Mesenteric fat pad (tissue), 1 donor: ENCODE measurements around the gene SMC6. TPM values are rescaled to one million over a fixed set of nuclear protein-coding genes. Genes with fewer than 3 reads are reported as not detected.

ENCODE experiments used
- DNase-seq: peaks from one replicate; pipeline ENCODE4 v3.0.0-alpha.2; 2020; ENCODE audit warnings: low spot score
- total RNA-seq: library from RNA; stranded (reverse); fragmentation: NEBNext Ultra II Directional; extraction: Animal tissue kit (Norgen Biotek cat#: 25700); gene quantifications from one replicate; pipeline ENCODE4 v1.2.1, GENCODE V29; 2021
- donor health status: DM: yes; HTN: yes; CAD: no.

The SMC6 gene
- total RNA-seq, 1 donor from 2014 or later = 10.9 TPM

DNA sequence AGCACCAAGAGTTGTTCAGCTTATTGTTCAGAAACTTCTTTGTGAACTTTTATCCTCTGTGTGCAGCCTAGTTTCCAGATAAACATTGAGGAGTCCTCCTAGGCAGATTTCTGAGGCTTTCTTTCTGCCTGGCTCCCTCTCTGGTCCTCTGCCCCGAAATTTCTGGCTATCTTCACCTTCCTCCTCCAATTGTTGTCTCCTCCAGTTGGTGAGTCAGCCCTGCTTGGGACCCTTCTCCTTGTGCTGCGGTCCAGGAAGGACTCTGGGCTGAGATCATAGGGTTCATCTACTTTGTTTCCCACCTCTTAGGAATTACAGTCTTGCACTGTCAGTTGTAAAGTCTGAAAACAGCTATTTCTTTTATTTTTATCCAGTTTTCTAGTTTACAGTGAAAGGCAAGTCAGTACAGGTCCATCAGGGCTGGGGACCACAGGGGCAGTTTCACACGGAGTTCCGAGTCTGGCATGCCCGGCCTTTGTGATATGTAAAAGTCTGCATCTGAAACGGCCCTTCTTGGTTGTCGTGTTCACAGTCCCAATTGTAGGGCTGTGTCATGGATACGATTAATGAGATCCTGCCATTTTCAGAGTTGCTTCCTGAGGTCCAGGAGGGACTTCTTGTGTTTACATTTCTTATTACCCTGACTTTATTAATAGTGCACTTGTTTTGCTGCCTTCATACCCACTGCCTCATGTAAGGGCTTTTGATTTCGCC lies 100.8 kb downstream of the SMC6 start:
- DNase-seq = no peak

DNA sequence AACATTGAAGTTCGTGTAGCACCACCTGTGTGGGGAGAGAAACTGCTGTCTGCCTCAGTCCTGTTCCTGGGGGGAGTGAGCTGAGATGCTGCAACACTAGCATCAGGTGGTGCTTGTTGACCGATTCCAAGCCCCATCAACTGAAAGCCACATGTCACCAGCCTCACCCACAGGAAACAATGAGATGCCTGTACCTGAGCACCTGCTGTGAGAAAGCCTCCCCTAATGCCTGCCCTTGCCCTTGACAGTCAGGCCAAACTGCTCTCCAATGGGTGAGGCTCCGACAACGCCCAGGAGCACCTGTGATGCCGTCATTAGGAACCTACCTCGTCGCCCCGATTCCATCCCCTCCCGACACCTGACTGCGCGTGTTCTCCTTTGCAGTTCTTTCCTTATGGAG lies 104.6 kb downstream of the SMC6 start:
- no peak for DNase-seq

DNA sequence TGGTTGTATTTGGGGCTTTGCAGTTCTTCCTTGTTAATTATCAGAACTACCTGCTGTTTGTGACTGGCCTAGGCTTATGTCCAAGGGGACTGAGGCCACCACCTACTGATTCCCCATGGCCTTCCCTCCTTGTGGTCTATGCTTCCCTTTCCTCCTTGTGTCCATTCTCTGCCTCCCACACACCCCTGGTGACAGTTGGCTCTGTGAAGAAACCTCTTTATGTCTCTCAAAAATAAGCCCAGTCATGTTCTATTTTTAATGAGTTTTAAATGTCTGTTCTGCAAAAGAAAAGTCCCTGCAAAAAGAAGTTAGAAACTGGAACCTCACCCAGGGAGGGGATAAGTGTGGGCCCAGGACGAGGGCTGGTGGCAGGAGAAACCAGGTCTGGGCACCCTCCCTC lies 105.0 kb downstream of the SMC6 start:
- no peak for DNase-seq

DNA sequence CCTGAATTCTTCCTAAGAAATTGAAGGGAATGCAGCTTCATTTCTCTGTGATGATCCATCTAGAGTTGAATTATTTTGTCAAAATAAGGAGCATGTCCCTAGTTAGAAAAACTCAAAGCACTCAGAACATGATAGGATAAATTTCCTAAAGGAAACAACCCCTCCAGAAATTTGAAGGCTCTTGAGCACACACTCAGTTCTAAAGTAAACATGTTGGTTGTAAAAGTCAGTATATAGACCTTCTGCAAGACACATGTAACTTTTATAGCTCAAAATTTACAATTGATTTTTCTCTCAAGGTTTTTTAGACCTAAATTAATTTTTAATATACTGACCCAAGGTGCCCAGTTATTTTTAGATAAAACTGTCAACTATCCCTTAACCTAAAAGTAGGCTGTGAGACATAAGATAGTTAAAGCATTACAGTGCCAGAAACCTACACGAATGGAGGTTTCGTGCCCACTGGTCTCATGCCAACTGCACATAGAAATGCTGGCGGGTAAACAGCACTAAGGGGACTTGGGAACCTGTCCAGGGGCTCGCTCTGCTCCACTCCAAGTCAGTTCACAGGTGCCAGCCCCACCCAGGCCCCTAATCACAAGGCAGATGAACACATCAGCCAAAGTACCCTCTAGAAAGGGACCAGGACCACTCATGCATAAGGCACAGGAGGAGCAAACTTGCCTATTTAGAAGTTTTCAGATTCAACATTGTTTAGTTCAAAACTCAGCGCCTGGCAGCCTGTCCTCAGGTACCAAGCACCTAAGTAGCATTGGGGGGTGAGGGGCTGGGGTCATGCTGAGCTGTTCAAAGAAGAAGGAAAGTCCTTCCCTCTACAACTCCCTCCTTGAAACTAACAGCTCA lies 106.5 kb downstream of the SMC6 start:
- DNase-seq = no peak

DNA sequence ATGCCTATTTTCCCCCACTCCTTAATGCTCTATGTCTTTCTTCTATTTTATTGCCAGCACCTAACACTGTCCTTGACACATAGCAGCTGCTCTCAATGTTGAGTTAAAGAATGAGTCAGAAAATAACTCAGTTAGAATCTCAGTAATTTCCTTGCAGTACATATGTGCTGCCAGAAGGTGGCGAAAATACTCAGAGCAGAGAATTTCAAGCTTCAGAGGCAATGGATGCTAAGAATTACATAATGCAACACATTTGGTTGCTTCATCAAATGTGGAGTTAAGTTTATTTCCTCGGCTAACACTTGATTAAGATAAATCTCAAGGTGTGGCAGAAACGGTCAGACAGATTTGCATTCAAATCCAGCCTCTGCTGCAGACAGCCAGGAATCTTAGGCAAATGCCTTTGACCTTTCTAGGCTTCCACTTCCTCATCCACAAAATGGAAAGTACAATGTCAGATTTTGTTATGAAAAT lies 107.5 kb downstream of the SMC6 start:
- DNase-seq = no peak

DNA sequence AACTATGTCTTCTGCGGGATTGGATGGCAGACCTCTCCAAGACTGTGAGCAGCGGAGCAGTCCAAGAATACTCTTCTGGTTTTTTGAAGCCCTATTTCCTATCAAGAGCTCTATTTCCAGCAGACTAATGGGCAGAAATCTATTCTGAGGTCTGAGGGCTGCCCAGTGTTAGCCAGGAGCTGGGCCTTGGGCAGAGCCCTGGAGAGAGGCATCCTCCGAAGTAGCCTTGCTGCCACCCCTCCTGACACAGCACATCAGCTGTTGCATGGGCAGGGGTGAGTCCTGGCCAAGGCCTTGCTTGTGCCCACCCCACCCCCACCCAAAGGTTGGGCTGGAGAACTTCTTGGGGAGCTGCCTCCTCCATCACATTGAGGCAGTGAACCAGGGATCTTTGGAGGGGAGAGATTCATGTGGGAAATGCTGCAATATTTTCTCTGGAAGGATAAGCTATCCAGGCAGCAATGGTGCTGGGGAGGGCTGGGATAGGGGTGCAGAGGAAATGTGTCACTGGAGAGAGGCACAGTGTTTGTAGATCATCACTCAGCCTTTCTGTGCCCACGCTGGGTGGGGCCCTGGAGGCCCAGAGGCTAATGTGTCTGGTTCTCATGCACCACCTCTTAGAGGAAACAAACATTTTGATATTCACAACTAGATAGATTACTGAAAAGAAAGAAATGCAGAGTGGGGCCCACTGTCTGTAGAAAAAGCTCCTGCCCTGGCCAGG lies 108.5 kb downstream of the SMC6 start:
- DNase-seq = no peak

DNA sequence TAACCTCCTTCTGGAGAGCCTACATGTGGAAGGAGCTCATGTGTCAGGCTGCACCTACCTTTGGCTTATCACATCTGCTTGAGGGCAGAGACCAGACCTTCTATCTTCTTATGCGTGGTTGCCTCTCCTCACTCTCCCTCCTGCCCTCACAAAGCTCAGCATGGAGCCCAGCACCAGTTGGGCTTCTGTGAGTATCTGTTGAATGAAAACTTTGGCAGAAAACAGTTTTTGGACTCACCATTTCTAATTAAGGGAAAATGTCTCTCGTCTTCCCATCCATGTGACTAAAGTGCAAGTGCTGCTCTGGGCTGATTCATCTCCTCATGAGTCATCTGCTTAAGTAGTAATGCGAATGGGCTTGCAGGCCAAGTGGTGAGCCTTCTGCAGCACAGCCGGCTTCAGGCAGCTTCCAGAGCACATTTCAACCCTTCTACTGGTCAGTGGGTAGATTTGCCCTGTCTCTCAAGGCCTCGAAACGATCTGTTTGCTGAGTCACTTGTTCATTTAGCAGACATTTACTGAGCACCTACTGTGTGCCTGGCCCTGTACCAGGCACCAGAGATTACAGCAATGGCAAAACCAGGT lies 110.5 kb downstream of the SMC6 start:
- DNase-seq = no peak

DNA sequence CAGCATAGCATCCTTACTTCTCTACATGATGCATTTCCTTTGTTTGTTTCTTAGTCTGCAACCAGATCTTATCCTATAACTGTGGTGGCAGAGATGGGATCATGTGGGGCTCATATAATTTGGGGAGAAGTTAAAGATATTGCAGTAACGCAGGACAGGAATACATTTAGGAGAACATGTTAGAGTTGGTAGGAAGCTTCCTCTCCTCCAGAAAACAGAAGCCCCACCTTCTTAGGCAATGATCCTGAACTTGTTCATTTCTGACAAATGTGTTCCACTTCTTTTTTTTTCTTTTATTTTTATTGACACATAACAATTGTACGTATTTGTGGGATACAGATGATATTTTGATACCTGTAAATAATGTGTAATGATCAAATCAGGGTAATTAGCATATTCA lies 113.2 kb downstream of the SMC6 start:
- DNase-seq = no peak

DNA sequence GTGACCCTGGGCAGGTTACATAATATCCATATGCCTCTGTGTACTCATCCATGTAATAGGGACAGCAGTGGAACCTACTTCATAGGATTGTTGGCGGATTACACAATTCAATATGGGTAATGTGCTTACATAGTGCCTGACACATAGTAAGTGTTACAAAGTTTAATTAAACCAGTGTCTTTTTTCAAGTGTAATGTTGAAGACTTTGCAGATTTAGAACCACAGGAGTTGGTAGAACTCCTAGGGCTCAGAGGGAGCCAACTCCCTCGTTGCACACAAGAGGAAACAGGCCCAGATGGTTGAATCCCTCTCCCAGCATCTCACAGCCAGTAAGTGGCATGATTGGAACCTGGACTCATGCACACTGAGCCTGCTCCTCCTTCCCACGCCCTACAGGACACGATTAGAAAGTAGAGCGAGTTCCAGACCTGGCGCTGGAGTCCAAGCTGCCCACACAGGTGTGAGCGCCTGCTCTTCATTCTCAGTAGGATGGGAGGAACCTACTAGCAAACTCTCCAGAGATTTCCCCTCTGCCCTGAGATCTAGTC lies 115.3 kb downstream of the SMC6 start:
- no peak for DNase-seq

DNA sequence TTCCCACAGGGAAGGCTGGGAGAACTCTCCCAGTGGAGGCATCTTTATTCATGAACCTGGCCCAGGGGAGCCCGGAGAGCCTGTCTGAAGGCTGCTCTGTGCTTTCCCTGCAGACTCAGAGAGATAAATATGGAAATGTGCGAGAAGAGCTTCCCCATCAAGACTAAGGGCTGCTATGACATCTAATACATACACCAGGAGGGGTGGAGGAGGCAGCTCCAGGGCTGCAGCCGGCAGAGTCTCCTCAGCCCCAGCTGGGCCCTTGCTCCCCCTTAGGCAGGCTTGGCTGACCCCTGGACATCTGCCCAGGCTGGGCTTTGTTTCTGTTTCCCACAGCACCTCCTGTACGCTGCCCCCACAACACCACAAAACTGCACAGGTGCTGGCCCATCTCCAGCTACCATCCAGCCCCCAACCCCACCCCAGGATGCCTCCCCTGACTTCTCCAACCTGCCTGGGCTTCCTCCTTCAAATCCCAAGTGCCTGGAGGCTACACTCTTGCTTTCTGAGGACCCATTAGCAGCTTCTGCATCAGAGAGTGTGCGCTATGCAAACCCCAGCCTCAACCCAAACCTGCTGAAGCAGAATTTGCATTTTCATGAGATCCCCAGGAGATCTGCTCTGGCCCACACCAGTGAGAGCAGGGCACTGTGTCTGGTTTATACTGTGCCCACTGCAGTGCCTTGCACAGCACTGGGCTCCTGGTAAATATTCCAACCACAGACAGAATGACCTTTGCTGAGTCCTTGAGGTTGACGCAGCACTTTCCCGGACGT lies 116.3 kb downstream of the SMC6 start:
- DNase-seq = no peak

DNA sequence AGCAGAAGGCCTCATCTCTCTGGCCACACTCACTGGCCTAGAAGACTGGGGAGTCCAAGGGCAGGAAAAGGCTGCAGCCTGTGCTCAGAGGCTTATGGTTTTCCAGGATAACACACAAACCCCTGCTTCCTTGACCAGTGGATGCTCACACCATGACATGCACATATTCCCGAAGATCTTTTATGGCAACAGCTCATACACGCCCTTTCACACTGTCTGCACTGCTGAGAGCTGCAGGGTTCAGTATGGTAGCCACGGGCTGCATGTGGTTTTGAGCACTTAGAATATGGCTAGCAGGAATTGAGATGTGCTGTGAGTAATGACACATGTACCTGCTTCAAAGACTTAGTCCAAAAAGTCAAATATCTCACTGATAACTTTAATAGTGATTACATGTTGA lies 117.4 kb downstream of the SMC6 start:
- DNase-seq = no peak

DNA sequence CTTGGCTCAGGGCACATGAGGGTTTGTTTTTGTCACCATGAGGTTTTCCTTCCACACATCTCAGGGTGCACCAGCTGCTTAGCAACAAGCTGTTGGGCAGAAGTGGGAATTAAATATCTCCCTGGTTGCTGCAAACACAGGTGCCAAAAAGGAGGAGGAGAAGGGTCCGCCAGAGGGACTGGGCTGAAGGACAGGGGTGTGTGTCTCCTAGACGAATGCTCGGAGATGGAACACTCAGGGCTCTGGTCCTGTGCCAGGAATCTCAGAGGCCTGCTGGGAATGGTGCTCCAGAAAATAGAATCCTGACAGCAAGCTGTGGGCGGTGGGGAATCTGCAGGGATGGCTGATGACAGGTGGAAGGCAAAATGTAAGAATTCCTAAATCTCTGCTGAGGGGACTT lies 118.6 kb downstream of the SMC6 start:
- DNase-seq = no peak

DNA sequence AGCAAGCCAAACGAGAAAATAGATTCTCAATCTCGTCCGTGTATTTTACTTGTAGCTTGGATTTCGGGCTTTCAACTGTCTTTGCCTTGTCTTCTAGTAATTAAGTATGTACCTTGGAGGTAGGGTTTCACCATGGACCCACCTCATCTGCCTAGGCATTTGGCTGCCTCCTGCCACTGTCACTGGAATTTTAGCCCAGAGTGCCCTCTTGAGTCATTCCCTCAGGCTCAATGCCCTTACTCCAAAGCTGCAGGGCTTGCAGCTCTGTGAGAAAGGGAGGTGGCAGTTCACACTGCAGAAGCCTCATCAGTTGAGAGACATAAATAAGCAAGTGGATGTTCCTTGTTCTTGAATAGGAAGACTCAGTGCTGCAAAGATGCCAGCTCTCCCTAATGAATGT lies 123.5 kb downstream of the SMC6 start:
- DNase-seq = no peak

DNA sequence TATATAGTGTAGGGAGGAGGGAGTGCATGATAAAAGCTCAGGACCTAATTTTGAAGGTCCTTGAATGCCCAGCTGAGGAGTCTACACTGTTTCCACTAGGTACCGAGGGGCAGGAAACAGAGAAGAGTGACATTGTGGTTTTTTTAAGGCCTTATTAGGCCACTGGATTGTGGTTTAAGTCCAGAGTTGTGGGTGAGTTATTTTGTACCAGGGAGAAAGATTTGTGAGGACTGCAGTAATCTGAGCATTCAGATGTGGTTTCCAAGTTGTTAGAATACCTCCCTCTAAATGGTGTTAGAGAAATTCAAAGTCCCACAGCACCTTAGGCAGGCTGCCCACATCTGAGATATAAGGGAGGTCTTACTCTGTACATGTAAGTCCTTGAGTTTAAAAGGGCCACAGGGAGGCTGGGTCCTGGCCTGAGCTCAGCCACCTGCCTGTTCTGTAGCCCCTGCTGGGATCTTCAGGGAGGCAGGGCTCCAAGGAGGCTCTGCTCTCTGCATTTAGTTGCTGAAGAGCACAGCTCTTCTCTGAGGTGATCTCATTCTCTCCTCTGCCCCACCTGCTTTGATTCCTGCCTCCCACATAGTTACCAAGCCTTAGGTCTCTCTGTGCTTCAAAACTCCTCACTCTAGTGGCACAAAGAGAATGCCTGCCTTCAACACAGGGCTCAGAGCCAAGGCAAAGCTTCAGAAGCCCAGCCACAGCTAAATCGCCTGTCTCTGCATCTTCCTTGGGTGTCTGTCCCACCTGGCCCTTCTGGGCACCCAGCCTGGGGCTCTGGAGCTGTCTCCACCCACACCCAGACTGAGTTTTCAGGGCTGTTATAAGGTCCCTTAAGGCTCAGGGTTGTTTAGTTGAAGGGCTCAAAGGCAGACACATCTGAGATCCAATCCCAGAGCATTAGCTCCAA lies 125.0 kb downstream of the SMC6 start:
- no peak for DNase-seq

DNA sequence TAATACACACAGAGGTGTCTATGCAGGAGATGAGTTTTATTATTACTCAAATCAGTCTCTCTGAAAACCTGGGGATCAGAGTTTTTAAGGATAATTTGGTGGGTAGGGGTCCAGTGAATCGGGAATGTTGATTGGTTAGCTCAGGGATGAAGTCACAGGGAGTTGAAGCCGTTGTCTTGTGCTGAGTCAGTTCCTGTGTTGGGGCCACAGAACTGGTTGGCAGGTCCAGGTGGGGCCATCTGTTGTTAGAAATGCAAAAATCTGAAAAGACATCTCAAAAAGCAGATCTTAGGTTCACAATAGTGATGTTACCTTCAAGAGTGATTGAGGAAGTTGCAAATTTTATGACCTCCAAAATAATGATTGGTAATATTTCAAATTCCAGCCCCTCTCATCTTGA lies 126.2 kb downstream of the SMC6 start:
- no peak for DNase-seq

DNA sequence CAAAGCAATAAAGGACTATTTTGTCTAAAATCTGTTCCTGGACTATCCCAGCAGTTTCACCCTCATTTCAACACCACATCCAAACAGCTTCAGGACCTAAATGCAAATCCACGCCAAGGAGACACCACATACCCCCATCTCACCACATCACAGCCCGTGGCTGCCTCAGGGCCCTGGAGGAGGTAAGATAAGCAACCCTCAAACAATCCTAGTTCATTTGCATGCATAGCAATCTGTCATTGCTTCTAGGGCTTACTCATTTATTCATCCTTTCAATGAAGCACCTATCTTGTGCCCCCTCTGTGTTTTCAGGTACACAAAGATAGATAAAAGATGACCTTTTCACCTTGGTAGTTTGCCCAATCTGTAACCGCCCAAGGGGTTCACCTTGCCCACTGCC lies 126.6 kb downstream of the SMC6 start:
- DNase-seq = no peak

DNA sequence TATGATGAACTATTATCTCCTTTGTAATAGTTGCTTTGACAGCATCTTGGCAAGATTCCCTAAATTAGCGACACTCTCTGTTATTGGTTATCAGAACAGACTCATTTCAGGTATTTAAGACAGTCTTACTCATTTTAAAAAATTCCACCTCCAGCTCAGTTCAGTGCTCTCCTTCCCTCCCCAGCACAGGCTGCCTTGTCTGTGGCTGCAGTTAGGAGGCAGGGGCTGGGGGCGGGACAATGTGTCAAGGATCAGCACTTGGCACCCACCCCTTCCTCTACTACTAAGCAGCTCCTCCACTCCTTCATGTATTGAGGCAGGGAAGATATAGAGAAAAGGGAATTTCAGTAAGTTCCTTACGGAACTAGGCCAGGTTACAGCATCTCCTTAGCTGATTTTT lies 128.2 kb downstream of the SMC6 start:
- DNase-seq = no peak

DNA sequence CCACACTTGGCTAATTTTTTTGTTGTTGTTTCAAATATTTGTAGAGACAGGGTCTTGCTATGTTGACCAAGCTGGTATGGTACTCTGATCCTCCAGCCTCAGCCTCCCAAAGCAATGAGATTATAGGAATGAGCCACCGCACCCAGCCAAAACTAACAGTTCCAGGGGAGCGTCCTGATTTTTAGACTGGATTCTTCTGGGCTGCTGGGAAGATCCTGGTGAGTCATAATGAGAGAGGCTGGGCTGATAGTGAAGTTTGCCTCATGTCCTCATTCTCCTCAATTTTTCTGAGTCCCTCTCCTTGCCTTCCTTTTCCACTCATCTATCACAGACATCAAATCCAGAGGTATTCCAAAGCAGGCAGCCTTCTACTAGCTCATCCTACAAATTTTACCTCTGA lies 131.8 kb downstream of the SMC6 start:
- DNase-seq = no peak

DNA sequence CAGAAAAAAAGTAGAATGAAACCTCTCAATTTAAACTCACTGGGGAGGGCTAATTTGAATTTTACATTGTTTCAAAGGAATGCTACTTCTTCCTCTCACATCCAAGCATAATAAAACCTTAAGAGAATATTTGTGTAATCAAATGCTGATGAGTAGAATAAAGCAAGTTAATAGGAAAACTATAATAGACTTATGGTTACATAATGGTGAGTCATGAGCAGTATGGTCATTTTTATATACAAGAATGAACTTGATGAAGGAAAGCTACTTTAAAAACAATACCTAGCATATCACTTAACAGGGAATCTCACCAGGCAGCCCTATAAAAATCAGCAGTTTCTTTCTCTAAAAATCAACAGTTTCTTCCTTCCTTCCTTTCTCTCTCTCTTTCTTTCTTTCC lies 132.8 kb downstream of the SMC6 start:
- no peak for DNase-seq

DNA sequence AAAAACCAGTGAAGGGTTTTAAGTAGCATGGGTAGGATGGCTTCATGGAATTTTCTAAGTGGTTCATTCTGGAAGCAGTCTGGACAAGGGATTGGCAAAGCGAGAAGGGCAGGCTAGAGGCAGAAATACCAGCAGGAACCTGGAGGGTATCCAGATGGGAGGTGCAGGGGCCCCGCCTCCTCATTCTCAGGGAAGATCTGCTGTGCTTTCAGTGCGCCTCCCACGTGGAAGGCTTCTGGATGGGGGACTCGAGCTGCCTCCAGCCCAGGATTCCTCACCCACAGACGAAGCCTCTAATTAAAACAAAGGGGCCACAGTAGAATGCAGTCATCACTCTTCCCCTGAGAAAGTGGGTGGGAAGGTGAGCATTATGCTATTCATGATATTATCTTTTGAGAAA lies 133.3 kb downstream of the SMC6 start:
- no peak for DNase-seq
